Neural cell (in vitro differentiated cells): Measurements from ENCODE around the gene RABGAP1L. TPM values are rescaled to one million over a fixed set of nuclear protein-coding genes. Genes with fewer than 3 reads are reported as not detected.

Experiments
- H2AFZ ChIP-seq: fragments of 200-600, 300-800 bp; sonication (generic), shearing (Covaris generic); 2 replicates; pipeline ENCODE4 v1.6.0; 2014; ENCODE audit warnings: low read depth, mild to moderate bottlenecking, antibody characterized with exemption, low read length, moderate library complexity
- H3F3A ChIP-seq: fragments of 200-600 bp; shearing (Covaris generic); 2 replicates; pipeline ENCODE4 v1.6.1; 2016; ENCODE audit warnings: mild to moderate bottlenecking, moderate library complexity, mixed read lengths, antibody characterized with exemption, low read length; ENCODE audit not compliant: insufficient read depth, poor library complexity, severe bottlenecking
- H3K27ac ChIP-seq: fragments of 200-600, 300-800 bp; sonication (generic), shearing (Covaris generic); 2 replicates; pipeline ENCODE4 v1.5.1; 2014; ENCODE audit warnings: mild to moderate bottlenecking, low read length, moderate library complexity
- H3K27me3 ChIP-seq: fragments of 300-800, 200-600 bp; sonication (generic), shearing (Covaris generic); 2 replicates; pipeline ENCODE4 v1.6.0; 2014; ENCODE audit warnings: mild to moderate bottlenecking, low read depth, low read length, moderate library complexity; ENCODE audit not compliant: insufficient read depth
- H3K36me3 ChIP-seq: fragments of 300-800, 200-600 bp; sonication (generic), shearing (Covaris generic); 2 replicates; pipeline ENCODE4 v1.5.1; 2014; ENCODE audit warnings: mild to moderate bottlenecking, antibody characterized with exemption, low read length, moderate library complexity; ENCODE audit not compliant: insufficient read depth
- H3K4me2 ChIP-seq: fragments of 300-800, 200-600 bp; sonication (generic), shearing (Covaris generic); 2 replicates; pipeline ENCODE4 v1.6.0; 2014; ENCODE audit warnings: mild to moderate bottlenecking, low read length
- H3K4me3 ChIP-seq: fragments of 300-800, 200-600 bp; sonication (generic), shearing (Covaris generic); 2 replicates; pipeline ENCODE4 v1.5.1; 2014; ENCODE audit warnings: mild to moderate bottlenecking, low read length, moderate library complexity
- H3K79me2 ChIP-seq: fragments of 200-600 bp; shearing (Covaris generic); replicated peaks from 2 replicates; pipeline ENCODE4 v1.6.0; 2014; ENCODE audit warnings: mild to moderate bottlenecking, low read length, moderate library complexity; ENCODE audit not compliant: insufficient read depth
- H3K9ac ChIP-seq: fragments of 300-800, 200-600 bp; sonication (generic), shearing (Covaris generic); 2 replicates; pipeline ENCODE4 v1.6.1; 2016; ENCODE audit warnings: mild to moderate bottlenecking, low read length, mixed read lengths
- H3K9me2 ChIP-seq: fragments of 200-600 bp; shearing (Covaris generic); 2 replicates; pipeline ENCODE4 v1.6.1; 2016; ENCODE audit warnings: mild to moderate bottlenecking, low read length, mixed read lengths; ENCODE audit not compliant: insufficient read depth
- H3K9me3 ChIP-seq: fragments of 200-600, 300-800 bp; sonication (generic), shearing (Covaris generic); 2 replicates; pipeline ENCODE4 v1.6.1; 2016; ENCODE audit warnings: mild to moderate bottlenecking, mixed run types, low read length, moderate library complexity, mixed read lengths
- H4K20me1 ChIP-seq: fragments of 200-600 bp; shearing (Covaris generic); 2 replicates; pipeline ENCODE4 v1.6.1; 2016; ENCODE audit warnings: mild to moderate bottlenecking, mixed run types; ENCODE audit not compliant: insufficient read depth
- CTCF ChIP-seq: fragments of 450-650 bp; IDR thresholded peaks from 2 replicates; pipeline ENCODE4 v1.5.1; 2014; ENCODE audit warnings: antibody characterized with exemption, mild to moderate bottlenecking, moderate library complexity; ENCODE audit not compliant: poor library complexity, severe bottlenecking
- EP300 ChIP-seq: fragments of 450-650 bp; conservative IDR thresholded peaks from 2 replicates; pipeline ENCODE4 v1.6.1; 2014; ENCODE audit warnings: antibody characterized with exemption, mild to moderate bottlenecking, moderate library complexity; ENCODE audit not compliant: poor library complexity, severe bottlenecking
- EZH2 ChIP-seq: fragments of 200-600, 300-800 bp; shearing (Covaris generic), sonication (generic); IDR thresholded peaks from 2 replicates; pipeline ENCODE4 v1.6.1; 2014; ENCODE audit warnings: antibody characterized with exemption, low read length, borderline replicate concordance, mild to moderate bottlenecking; ENCODE audit not compliant: insufficient read depth, poor library complexity, severe bottlenecking
- MXI1 ChIP-seq: fragments of 450-650 bp; conservative IDR thresholded peaks from 2 replicates; pipeline ENCODE4 v1.6.1; 2014; ENCODE audit warnings: antibody characterized with exemption, mild to moderate bottlenecking; ENCODE audit not compliant: poor library complexity, severe bottlenecking
- POLR2AphosphoS5 ChIP-seq: IDR thresholded peaks from 2 replicates; pipeline ENCODE4 v1.6.1; 2012
- RAD21 ChIP-seq: fragments of 450-650 bp; conservative IDR thresholded peaks from 2 replicates; pipeline ENCODE4 v1.6.1; 2014; ENCODE audit warnings: antibody characterized with exemption, mild to moderate bottlenecking, moderate library complexity
- REST ChIP-seq: IDR thresholded peaks from 2 replicates; pipeline ENCODE4 v1.6.1; 2012; ENCODE audit warnings: borderline replicate concordance
- SMC3 ChIP-seq: fragments of 450-650 bp; conservative IDR thresholded peaks from 2 replicates; pipeline ENCODE4 v1.6.1; 2014; ENCODE audit warnings: antibody characterized with exemption, mild to moderate bottlenecking, moderate library complexity; ENCODE audit not compliant: poor library complexity
- TAF1 ChIP-seq: IDR thresholded peaks from 2 replicates; pipeline ENCODE4 v1.6.1; 2012; ENCODE audit warnings: low read depth
- polyA plus RNA-seq: library from polyadenylated mRNA; depleted of rRNA; stranded (reverse); fragments of >200 nt; gene quantifications from 2 replicates; pipeline ENCODE4 v1.2.3, GENCODE V29; 2014

RABGAP1L gene
- polyA plus RNA-seq, 1 donor from 2014 or later = 32.2 TPM

GRCh38 chr1:174324493-174324892, 165.2 kb downstream of the RABGAP1L start:
- H3K27ac ChIP-seq = no peak overlapping the region
- H3K9me2 ChIP-seq = no peaks in the 10 kb centered on the region
- H3F3A ChIP-seq = no peaks in the 10 kb centered on the region
- TF ChIP-seq SMC3 = no peak
- TF ChIP-seq MXI1 = no peak
- no peak for TF ChIP-seq TAF1
- TF ChIP-seq EZH2 = no peak
- TF ChIP-seq EP300 = no peak
- no peak for TF ChIP-seq REST
- TF ChIP-seq CTCF = no peak
- no peak for TF ChIP-seq POLR2AphosphoS5
- TF ChIP-seq RAD21 = no peak
- no peak overlapping the region for H3K4me2 ChIP-seq
- no peak overlapping the region for H3K9ac ChIP-seq
- peaks cover 5% of the 10 kb centered on the region for H3K9me3 ChIP-seq
- H3K4me3 ChIP-seq = no peak overlapping the region
- no peaks in the 10 kb centered on the region for H3K27me3 ChIP-seq
- peaks cover 7% of the 10 kb centered on the region for H3K36me3 ChIP-seq
- H3K79me2 ChIP-seq = no peaks in the 10 kb centered on the region
- H2AFZ ChIP-seq = no peak overlapping the region
- H4K20me1 ChIP-seq = no peaks in the 10 kb centered on the region

GRCh38 chr1:174324939-174325338, 165.6 kb downstream of the RABGAP1L start:
- no peak for TF ChIP-seq MXI1
- TF ChIP-seq RAD21 = no peak
- TF ChIP-seq CTCF = no peak
- no peak for TF ChIP-seq TAF1
- TF ChIP-seq EP300 = no peak
- no peak for TF ChIP-seq EZH2
- no peak for TF ChIP-seq POLR2AphosphoS5
- no peak for TF ChIP-seq SMC3
- no peak for TF ChIP-seq REST
- Histone ChIP-seq H3K9me3 (peaks cover 5% of the 10 kb centered on the region), H3K4me2 (no peak overlapping the region), H3F3A (no peaks in the 10 kb centered on the region), H3K9ac (no peak overlapping the region), H3K9me2 (no peaks in the 10 kb centered on the region), H3K36me3 (peaks cover 7% of the 10 kb centered on the region), H3K79me2 (no peaks in the 10 kb centered on the region), H3K4me3 (no peak overlapping the region), H2AFZ (no peak overlapping the region), H3K27me3 (no peaks in the 10 kb centered on the region), H4K20me1 (no peaks in the 10 kb centered on the region), H3K27ac (no peak overlapping the region)
